ENCODE results near the gene FOXL2NB.
"Not testable (repeated sequence)": the region's sequence is repeated elsewhere in the genome, so short reads cannot be mapped to it uniquely, and the experiment has no call there.

FOXL2NB gene

GRCh38 chr3:138915503-138916498, 31.2 kb upstream of the FOXL2NB start:
- peak; percentile 89 for TF ChIP-seq CTCF (IDR thresholded peaks at IDR 0.05; ENCODE audit: borderline replicate concordance, insufficient read depth, low read depth, low read length)
- H3K4me3 ChIP-seq (ENCODE audit: low read depth, low read length): peak overlapping the region; percentile 65

GRCh38 chr3:138916824-138917223, 30.2 kb upstream of the FOXL2NB start:
- no peak for TF ChIP-seq CTCF (IDR thresholded peaks at IDR 0.05; ENCODE audit: borderline replicate concordance, insufficient read depth, low read depth, low read length)
- no peak overlapping the region for H3K4me3 ChIP-seq (ENCODE audit: low read depth, low read length)

- no peak overlapping the region for H3K4me3 ChIP-seq (ENCODE audit: low read depth, low read length)
- TF ChIP-seq CTCF (IDR thresholded peaks at IDR 0.05; ENCODE audit: borderline replicate concordance, insufficient read depth, low read depth, low read length): no peak
These were observed 27.7 kb upstream of the FOXL2NB start for GRCh38 chr3:138919325-138919724.

- no peak for TF ChIP-seq CTCF (IDR thresholded peaks at IDR 0.05; ENCODE audit: borderline replicate concordance, insufficient read depth, low read depth, low read length)
- no peak overlapping the region for H3K4me3 ChIP-seq (ENCODE audit: low read depth, low read length)
These were observed 25.4 kb upstream of the FOXL2NB start for GRCh38 chr3:138921316-138922292.

GRCh38 chr3:138922400-138922799, 24.6 kb upstream of the FOXL2NB start:
- not testable (repeated sequence) for H3K4me3 ChIP-seq (ENCODE audit: low read depth, low read length)

- H3K4me3 ChIP-seq (ENCODE audit: low read depth, low read length): no peak overlapping the region
- TF ChIP-seq CTCF (IDR thresholded peaks at IDR 0.05; ENCODE audit: borderline replicate concordance, insufficient read depth, low read depth, low read length): peak; percentile 92
These were observed 23.5 kb upstream of the FOXL2NB start for GRCh38 chr3:138923531-138923994.

- TF ChIP-seq CTCF (IDR thresholded peaks at IDR 0.05; ENCODE audit: borderline replicate concordance, insufficient read depth, low read depth, low read length): no peak
- H3K4me3 ChIP-seq (ENCODE audit: low read depth, low read length): no peak overlapping the region
These were observed 18.2 kb upstream of the FOXL2NB start for GRCh38 chr3:138928727-138929372.

All from GM12875 (cell line).